ENCODE results near the gene TIMM8B.

DNA sequence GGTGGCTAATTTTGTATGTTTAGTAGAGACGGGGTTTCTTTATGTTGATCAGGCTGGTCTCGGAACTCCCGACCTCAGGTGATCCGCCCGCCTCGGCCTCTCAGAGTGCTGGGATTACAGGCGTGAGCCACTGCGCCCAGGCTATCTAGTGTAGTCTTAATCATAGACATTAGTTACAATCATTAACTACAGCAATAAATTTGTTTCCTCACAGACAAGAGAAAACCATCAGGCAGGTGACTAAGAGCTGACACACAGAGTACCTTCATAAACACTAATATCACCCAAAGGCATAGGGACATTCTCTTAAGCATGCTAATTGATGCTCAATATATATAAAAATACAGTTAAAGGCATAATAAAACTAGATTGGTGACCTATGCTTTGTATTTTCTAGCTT lies 19.5 kb upstream of the TIMM8B start:
- TF ChIP-seq CTCF (IDR thresholded peaks at IDR 0.05) (no peak), POLR2AphosphoS5 (IDR thresholded peaks at IDR 0.05) (no peak)
